T-helper 1 cell treated with Interleukin-12 subunit alpha and Interleukin-12 subunit beta and Interleukin-4 antibody, amounts not matched to agents 30 μg/mL and 1 μg/mL, for 36 hours (primary cell): ENCODE measurements around the gene CSF3R.

Source experiments
- H3K27ac Mint-ChIP-seq: one replicate; pipeline ENCODE4 v1.8.0; 2021; ENCODE audit warnings: mild to moderate bottlenecking, mixed read lengths
- H3K27me3 Mint-ChIP-seq: one replicate; pipeline ENCODE4 v1.8.0; 2021; ENCODE audit warnings: low read depth, mixed read lengths
- H3K36me3 Mint-ChIP-seq: one replicate; pipeline ENCODE4 v1.8.0; 2021; ENCODE audit warnings: low read depth, mixed read lengths
- H3K4me1 Mint-ChIP-seq: one replicate; pipeline ENCODE4 v1.8.0; 2021; ENCODE audit warnings: low read depth, mixed read lengths
- H3K4me3 Mint-ChIP-seq: one replicate; pipeline ENCODE4 v1.8.0; 2021; ENCODE audit warnings: mild to moderate bottlenecking, moderate library complexity, mixed read lengths
- H3K9me3 Mint-ChIP-seq: one replicate; pipeline ENCODE4 v1.8.0; 2021; ENCODE audit warnings: mixed read lengths

Gene CSF3R

GRCh38 chr1:36482724-36483388 is at the start of gene CSF3R:
Gene CSF3R, minus strand, starts transcription at chr1:36482913. Its CDS starts 3,417 bp downstream, at chr1:36479496.
- H3K4me3 Mint-ChIP-seq = peak within 1 kb of the TSS; percentile 78
- no peaks in the 10 kb centered on the region for H3K36me3 Mint-ChIP-seq
- no peaks in the 10 kb centered on the region for H3K9me3 Mint-ChIP-seq
- peak within 1 kb of the TSS; percentile 84 for H3K27ac Mint-ChIP-seq
- H3K4me1 Mint-ChIP-seq = peaks cover 23% of the 10 kb centered on the region
- peaks cover 12% of the 10 kb centered on the region for H3K27me3 Mint-ChIP-seq

DNA sequence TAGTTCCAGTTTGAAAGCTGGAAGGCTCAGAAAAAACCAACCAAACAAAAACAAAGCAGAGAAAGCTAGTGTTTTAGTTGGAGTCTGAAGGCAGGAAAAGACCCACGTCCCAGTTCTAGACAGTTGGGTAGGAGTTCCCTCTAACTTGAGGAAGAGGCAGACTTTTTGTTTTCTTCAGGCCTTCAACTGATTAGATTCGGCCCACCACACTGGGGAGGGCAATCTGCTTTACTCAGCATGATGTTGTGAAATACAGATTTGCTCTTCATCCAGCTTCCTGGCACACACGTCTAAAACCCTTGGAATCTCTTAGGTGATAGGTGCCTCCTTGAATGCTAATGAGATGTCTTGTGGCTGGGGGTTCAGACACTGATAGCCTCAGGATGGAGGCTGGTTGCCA is 49.1 kb upstream of the CSF3R start:
- Mint-ChIP-seq H3K27me3 (peaks cover 21% of the 10 kb centered on the region), H3K36me3 (no peaks in the 10 kb centered on the region), H3K4me3 (no peak overlapping the region), H3K9me3 (no peaks in the 10 kb centered on the region), H3K27ac (no peak overlapping the region), H3K4me1 (no peaks in the 10 kb centered on the region)

DNA sequence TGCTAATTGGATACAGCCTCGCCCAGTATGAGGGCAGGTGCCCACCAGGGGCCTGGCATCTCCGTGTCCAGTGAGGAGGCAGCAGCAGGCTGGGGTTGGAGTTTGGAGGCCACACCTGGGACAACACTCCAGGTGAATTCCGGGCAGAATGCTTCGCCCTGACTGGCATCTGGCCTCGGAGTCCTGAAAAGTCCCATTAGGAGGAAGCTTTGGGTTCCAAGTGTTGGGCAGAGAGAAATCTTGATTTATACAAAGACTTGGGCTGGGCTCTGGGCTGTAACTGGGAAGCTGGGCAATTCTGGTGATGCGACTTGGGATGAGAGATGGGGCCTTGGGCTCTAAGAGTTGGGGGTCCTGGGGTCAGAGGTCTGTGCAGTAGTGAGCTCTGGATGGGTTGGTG is 48.1 kb upstream of the CSF3R start:
- H3K4me3 Mint-ChIP-seq = no peak overlapping the region
- no peaks in the 10 kb centered on the region for H3K36me3 Mint-ChIP-seq
- H3K9me3 Mint-ChIP-seq = no peaks in the 10 kb centered on the region
- no peaks in the 10 kb centered on the region for H3K4me1 Mint-ChIP-seq
- H3K27ac Mint-ChIP-seq = no peak overlapping the region
- H3K27me3 Mint-ChIP-seq = peaks cover 11% of the 10 kb centered on the region

DNA sequence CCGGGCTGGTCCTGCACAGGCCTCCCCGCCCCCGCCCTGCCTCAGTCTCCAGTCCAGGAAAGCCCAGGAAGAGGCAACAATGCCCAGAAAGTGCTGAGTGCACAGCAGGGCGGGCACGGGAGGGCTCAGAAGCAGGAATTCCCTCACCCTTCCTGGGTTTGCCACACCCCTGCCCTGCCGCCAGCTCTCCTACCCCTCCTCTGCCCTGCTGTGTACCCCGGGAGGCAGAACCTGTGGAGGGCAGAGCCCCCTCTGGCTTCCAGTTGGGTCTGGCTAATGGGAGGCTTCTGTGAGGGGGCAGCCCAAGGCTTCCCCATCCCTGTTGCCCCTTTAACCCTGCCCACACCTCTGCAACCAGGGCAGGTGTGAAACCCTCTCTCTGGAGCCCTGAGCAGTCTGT is 47.5 kb upstream of the CSF3R start:
- Mint-ChIP-seq H3K27me3 (peaks cover 9% of the 10 kb centered on the region), H3K4me1 (no peaks in the 10 kb centered on the region), H3K36me3 (no peaks in the 10 kb centered on the region), H3K9me3 (no peaks in the 10 kb centered on the region), H3K4me3 (no peak overlapping the region), H3K27ac (no peak overlapping the region)

DNA sequence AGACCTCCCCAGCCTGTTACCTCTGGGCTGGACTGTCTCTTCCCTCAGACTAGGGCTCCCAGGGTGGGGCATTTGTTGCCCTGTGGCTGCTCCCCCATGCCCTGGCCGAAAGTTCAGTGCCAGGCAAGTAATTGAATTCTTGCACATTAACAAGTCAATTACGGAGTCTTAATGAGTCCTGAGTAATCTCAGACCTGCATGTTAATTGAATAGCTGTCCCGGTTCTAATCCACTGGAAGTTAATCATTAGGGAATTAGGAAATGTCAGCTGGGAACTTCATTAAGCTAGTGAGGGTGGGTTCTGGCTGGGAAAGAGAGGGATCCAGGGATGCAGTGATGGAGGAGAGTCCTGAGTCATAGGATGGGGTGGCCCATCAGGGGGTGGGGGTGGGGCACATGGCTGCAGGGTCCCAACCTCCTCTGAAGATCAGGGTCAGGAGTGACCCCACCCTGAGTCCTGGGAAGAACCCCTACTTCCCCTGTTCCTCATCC is 47.1 kb upstream of the CSF3R start:
- no peak overlapping the region for H3K4me3 Mint-ChIP-seq
- peaks cover 9% of the 10 kb centered on the region for H3K27me3 Mint-ChIP-seq
- no peaks in the 10 kb centered on the region for H3K36me3 Mint-ChIP-seq
- no peaks in the 10 kb centered on the region for H3K9me3 Mint-ChIP-seq
- no peak overlapping the region for H3K27ac Mint-ChIP-seq
- H3K4me1 Mint-ChIP-seq = no peaks in the 10 kb centered on the region

- Mint-ChIP-seq H3K27ac (no peak overlapping the region), H3K9me3 (no peaks in the 10 kb centered on the region), H3K4me1 (peaks cover 4% of the 10 kb centered on the region), H3K4me3 (no peak overlapping the region), H3K27me3 (peaks cover 9% of the 10 kb centered on the region), H3K36me3 (no peaks in the 10 kb centered on the region)
Observed at GRCh38 chr1:36528361-36529349, 45.9 kb upstream of the CSF3R start.

GRCh38 chr1:36525166-36525565 is 42.5 kb upstream of the CSF3R start:
- H3K36me3 Mint-ChIP-seq = no peaks in the 10 kb centered on the region
- no peaks in the 10 kb centered on the region for H3K9me3 Mint-ChIP-seq
- H3K27me3 Mint-ChIP-seq = no peaks in the 10 kb centered on the region
- H3K27ac Mint-ChIP-seq = no peak overlapping the region
- H3K4me1 Mint-ChIP-seq = peaks cover 6% of the 10 kb centered on the region
- no peak overlapping the region for H3K4me3 Mint-ChIP-seq

GRCh38 chr1:36524359-36525062 is 41.8 kb upstream of the CSF3R start:
- Mint-ChIP-seq H3K36me3 (no peaks in the 10 kb centered on the region), H3K4me3 (no peak overlapping the region), H3K4me1 (peaks cover 6% of the 10 kb centered on the region), H3K9me3 (no peaks in the 10 kb centered on the region), H3K27me3 (no peaks in the 10 kb centered on the region), H3K27ac (no peak overlapping the region)

- H3K36me3 Mint-ChIP-seq = no peaks in the 10 kb centered on the region
- no peaks in the 10 kb centered on the region for H3K9me3 Mint-ChIP-seq
- H3K4me3 Mint-ChIP-seq = no peak overlapping the region
- no peak overlapping the region for H3K27ac Mint-ChIP-seq
- no peaks in the 10 kb centered on the region for H3K27me3 Mint-ChIP-seq
- H3K4me1 Mint-ChIP-seq = peaks cover 6% of the 10 kb centered on the region
Observed at GRCh38 chr1:36523850-36524249, 41.1 kb upstream of the CSF3R start.

GRCh38 chr1:36523230-36523495 is 40.5 kb upstream of the CSF3R start:
- Mint-ChIP-seq H3K36me3 (no peaks in the 10 kb centered on the region), H3K4me3 (no peak overlapping the region), H3K27ac (no peak overlapping the region), H3K9me3 (no peaks in the 10 kb centered on the region), H3K4me1 (peaks cover 6% of the 10 kb centered on the region), H3K27me3 (no peaks in the 10 kb centered on the region)

- Mint-ChIP-seq H3K27ac (no peak overlapping the region), H3K9me3 (no peaks in the 10 kb centered on the region)
Observed at GRCh38 chr1:36522461-36523229, 39.9 kb upstream of the CSF3R start.

GRCh38 chr1:36522021-36522420 is 39.3 kb upstream of the CSF3R start:
- H3K4me1 Mint-ChIP-seq = peaks cover 6% of the 10 kb centered on the region
- no peak overlapping the region for H3K27ac Mint-ChIP-seq
- H3K27me3 Mint-ChIP-seq = no peaks in the 10 kb centered on the region

More at GRCh38 chr1:36522461-36523229, 39.9 kb upstream of the CSF3R start:
- H3K36me3 Mint-ChIP-seq = no peaks in the 10 kb centered on the region
- H3K4me3 Mint-ChIP-seq = no peak overlapping the region
- no peaks in the 10 kb centered on the region for H3K27me3 Mint-ChIP-seq
- H3K4me1 Mint-ChIP-seq = peaks cover 6% of the 10 kb centered on the region

DNA sequence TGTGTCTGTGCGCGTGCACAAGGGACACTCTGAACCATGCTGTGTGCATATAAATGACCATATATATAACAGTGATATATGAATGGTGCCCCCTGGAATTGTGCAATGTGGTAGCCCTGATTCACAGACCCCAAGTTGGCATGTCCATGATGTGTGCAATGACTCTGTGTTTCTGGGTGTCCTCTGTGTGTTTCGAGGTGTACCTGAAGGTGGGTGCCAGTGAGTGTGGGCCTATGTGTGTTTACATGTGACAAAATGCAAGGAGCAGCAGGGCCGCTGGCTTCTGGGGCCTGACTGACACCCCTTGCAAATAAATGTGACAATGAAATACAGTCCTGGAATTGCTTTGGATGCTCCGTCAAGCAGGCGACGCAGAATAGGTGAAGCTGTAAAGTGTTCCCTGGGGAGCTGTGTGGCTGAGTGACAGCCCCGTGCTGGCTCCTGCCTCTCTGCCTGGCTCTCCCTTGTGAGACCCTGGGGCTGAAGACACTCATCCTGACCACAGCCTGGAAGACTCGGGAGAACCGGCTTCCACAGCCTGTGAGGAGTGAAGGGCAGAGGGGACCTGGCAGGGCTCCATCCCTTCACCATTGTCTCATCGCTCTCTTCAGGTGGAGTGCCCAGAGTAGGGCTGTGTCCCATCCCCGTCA is 38.2 kb upstream of the CSF3R start:
- Mint-ChIP-seq H3K27me3 (no peaks in the 10 kb centered on the region), H3K36me3 (no peaks in the 10 kb centered on the region), H3K9me3 (no peaks in the 10 kb centered on the region), H3K27ac (no peak overlapping the region), H3K4me3 (no peak overlapping the region), H3K4me1 (peaks cover 6% of the 10 kb centered on the region)

More at GRCh38 chr1:36522021-36522420, 39.3 kb upstream of the CSF3R start:
- H3K36me3 Mint-ChIP-seq = no peaks in the 10 kb centered on the region
- H3K9me3 Mint-ChIP-seq = no peaks in the 10 kb centered on the region
- H3K4me3 Mint-ChIP-seq = no peak overlapping the region
